Progenitor cell of endocrine pancreas (in vitro differentiated cells): ENCODE measurements around the gene OR2J3. TPM values are rescaled to one million over a fixed set of nuclear protein-coding genes. Genes with fewer than 3 reads are reported as not detected.
"Not testable (repeated sequence)": the region's sequence is repeated elsewhere in the genome, so short reads cannot be mapped to it uniquely, and the experiment has no call there.

Source experiments
- DNase-seq: peaks from one replicate; pipeline ENCODE4 v3.0.0; 2021; ENCODE audit warnings: low spot score; ENCODE audit not compliant: unreplicated experiment
- H3K27ac Mint-ChIP-seq: 2 replicates; pipeline ENCODE4 v1.8.0; 2021; ENCODE audit warnings: mild to moderate bottlenecking, moderate library complexity, mixed read lengths
- H3K27me3 Mint-ChIP-seq: 2 replicates; pipeline ENCODE4 v1.8.0; 2021; ENCODE audit warnings: mixed read lengths
- H3K36me3 Mint-ChIP-seq: 2 replicates; pipeline ENCODE4 v1.8.0; 2022; ENCODE audit warnings: mixed read lengths; ENCODE audit not compliant: insufficient read depth
- H3K4me1 Mint-ChIP-seq: 2 replicates; pipeline ENCODE4 v1.8.0; 2021; ENCODE audit warnings: low read depth, mixed read lengths
- H3K4me3 Mint-ChIP-seq: 2 replicates; pipeline ENCODE4 v1.8.0; 2021; ENCODE audit warnings: low read depth, mild to moderate bottlenecking, moderate library complexity, mixed read lengths
- H3K9me3 Mint-ChIP-seq: 2 replicates; pipeline ENCODE4 v1.8.0; 2021; ENCODE audit warnings: low read depth, mixed read lengths
- total RNA-seq: library from RNA; stranded (reverse); gene quantifications from 2 replicates; pipeline ENCODE4 v1.2.1, GENCODE V29; 2021
- TF ChIP-seq, protein P1 (sequence below): fragments of 200-600 bp; sonication (generic); IDR thresholded peaks from one replicate; pipeline ENCODE4 v1.5.0; 2021; ENCODE audit warnings: antibody characterized with exemption, mild to moderate bottlenecking; ENCODE audit not compliant: unreplicated experiment

The OR2J3 gene
- total RNA-seq, 1 donor from 2014 or later: not detected

DNA sequence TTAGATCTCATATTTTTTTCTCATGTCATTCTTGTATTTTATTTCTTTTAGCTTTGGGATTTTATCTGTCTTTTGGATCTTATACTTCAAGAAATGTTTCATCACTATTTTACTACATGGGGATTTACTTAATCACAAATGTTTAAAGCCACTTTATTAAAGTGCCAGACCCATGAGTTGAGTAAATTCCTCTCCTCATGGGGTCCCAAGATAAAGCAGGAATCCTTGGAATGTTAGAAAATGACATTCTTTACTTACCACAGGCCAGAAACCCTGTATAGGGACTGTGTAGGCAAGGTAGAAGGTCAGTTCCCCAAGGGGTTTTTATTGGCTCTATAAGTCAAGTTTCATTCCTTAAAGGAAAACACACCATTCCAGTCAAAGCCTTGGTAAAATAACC lies 34.5 kb downstream of the OR2J3 start:
- no peak for DNase-seq
- no peak overlapping the region for H3K27ac Mint-ChIP-seq
- no peaks in the 10 kb centered on the region for H3K36me3 Mint-ChIP-seq
- no peaks in the 10 kb centered on the region for H3K4me1 Mint-ChIP-seq
- peaks cover 3% of the 10 kb centered on the region for H3K9me3 Mint-ChIP-seq
- H3K4me3 Mint-ChIP-seq: no peak overlapping the region
- no peaks in the 10 kb centered on the region for H3K27me3 Mint-ChIP-seq
- TF ChIP-seq, protein P1, sequence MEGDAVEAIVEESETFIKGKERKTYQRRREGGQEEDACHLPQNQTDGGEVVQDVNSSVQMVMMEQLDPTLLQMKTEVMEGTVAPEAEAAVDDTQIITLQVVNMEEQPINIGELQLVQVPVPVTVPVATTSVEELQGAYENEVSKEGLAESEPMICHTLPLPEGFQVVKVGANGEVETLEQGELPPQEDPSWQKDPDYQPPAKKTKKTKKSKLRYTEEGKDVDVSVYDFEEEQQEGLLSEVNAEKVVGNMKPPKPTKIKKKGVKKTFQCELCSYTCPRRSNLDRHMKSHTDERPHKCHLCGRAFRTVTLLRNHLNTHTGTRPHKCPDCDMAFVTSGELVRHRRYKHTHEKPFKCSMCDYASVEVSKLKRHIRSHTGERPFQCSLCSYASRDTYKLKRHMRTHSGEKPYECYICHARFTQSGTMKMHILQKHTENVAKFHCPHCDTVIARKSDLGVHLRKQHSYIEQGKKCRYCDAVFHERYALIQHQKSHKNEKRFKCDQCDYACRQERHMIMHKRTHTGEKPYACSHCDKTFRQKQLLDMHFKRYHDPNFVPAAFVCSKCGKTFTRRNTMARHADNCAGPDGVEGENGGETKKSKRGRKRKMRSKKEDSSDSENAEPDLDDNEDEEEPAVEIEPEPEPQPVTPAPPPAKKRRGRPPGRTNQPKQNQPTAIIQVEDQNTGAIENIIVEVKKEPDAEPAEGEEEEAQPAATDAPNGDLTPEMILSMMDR: no peak

DNA sequence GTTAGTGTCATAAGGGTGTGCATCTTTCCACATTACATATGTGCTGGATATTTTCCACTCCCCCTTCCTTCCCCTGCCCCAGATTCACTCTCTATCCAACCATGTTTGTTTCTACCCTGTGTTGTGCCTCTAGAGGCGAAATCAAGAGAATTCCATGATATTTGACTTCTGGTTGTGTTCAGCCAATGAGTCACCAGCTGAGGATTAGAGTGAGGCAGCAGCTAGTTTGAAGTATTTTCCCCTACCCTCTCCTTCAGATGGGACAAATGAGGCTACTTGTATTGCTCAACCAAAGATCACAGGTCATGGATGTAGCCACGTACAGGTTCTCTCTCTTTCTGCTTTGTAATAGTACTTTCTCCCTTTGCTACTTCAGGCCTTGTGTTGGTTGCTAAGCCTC lies 38.3 kb downstream of the OR2J3 start:
- Mint-ChIP-seq H3K4me1 (no peaks in the 10 kb centered on the region), H3K36me3 (no peaks in the 10 kb centered on the region), H3K9me3 (peaks cover 9% of the 10 kb centered on the region), H3K27me3 (no peaks in the 10 kb centered on the region), H3K27ac (no peak overlapping the region), H3K4me3 (no peak overlapping the region)
- TF ChIP-seq, protein P1: no peak
- DNase-seq: no peak

DNA sequence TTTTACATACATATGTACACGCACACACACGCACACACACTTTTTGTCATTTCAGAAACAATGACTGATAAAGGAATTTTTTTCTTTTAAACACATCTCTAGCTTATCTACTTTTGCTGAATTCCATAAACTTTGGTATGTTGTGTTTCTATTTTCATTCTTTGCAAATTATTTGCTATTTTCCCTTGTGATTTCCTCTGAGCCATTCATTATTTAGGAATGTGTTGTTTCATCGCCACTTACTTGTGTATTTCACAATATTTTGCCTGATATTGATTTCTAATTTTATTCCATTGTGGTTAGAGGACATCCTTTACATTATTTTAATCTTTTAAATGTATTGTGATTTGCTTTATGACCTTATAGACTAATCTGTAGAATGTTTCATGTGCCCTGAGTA lies 39.2 kb downstream of the OR2J3 start:
- no peak for DNase-seq
- no peak overlapping the region for H3K4me3 Mint-ChIP-seq
- H3K9me3 Mint-ChIP-seq: peaks cover 12% of the 10 kb centered on the region
- TF ChIP-seq, protein P1: no peak
- H3K27ac Mint-ChIP-seq: no peak overlapping the region
- H3K27me3 Mint-ChIP-seq: no peaks in the 10 kb centered on the region
- no peaks in the 10 kb centered on the region for H3K4me1 Mint-ChIP-seq
- no peaks in the 10 kb centered on the region for H3K36me3 Mint-ChIP-seq

DNA sequence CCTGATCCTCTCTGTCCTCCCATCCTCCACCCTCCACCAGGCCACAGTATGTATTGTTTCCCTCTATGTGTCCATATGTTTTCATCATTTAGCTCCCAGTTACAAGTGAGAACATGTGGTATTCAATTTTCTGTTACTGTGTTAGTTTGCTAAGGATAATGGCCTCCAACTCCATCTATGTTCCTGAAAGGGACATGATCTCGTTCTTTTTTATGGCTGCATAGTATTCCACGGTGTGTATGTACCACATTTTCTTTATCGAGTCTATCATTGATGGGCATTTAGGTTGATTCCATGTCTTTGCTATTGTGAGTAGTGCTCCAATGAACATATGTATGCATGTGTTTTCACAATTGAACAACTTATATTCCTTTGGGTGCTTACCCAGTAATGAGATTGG lies 41.6 kb downstream of the OR2J3 start:
- not testable (repeated sequence) for DNase-seq, H3K36me3 Mint-ChIP-seq, H3K9me3 Mint-ChIP-seq, H3K27ac Mint-ChIP-seq, H3K27me3 Mint-ChIP-seq, H3K4me1 Mint-ChIP-seq, H3K4me3 Mint-ChIP-seq

DNA sequence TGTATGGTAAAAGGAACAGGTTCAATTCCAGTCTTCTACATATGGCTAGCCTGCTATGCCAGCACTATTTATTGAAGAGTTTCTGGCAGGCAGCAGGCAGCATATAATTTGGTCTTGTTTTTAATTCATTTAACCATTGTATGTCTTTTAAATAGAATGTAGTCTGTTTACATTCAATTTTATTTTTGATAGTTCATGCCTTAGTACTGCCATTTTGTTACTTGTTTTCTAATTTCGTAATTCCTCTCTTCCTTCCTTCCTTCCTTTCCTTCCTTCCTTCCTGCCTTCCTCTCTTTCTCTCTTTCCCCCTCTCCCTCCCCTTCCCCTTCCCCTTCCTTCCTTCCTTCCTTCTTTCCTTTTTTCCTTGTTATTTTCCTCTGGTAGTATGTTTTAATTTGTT lies 45.2 kb downstream of the OR2J3 start:
- no peaks in the 10 kb centered on the region for H3K27me3 Mint-ChIP-seq
- H3K9me3 Mint-ChIP-seq: peaks cover 9% of the 10 kb centered on the region
- TF ChIP-seq, protein P1: no peak
- DNase-seq: no peak
- no peak overlapping the region for H3K27ac Mint-ChIP-seq
- no peak overlapping the region for H3K4me3 Mint-ChIP-seq
- no peaks in the 10 kb centered on the region for H3K36me3 Mint-ChIP-seq
- H3K4me1 Mint-ChIP-seq: no peaks in the 10 kb centered on the region

DNA sequence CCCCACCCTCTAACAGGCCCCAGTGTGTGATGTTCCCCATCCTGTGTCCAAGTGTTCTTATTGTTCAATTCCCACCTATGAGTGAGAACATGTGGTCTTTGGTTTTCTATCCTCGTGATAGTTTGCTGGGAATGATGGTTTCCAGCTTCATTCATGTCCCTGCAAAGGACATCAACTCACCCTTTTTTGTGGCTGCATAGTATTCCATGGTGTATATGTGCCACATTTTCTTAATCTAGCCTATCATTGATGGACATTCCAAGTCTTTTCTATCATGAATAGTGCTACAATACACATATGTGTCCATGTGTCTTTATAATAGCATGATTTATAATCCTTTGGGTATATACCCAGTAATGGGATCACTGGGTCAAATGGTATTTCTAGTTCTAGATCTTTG lies 47.3 kb downstream of the OR2J3 start:
- not testable (repeated sequence) for H3K27ac Mint-ChIP-seq, H3K27me3 Mint-ChIP-seq, H3K36me3 Mint-ChIP-seq, H3K9me3 Mint-ChIP-seq, H3K4me1 Mint-ChIP-seq, DNase-seq, H3K4me3 Mint-ChIP-seq

DNA sequence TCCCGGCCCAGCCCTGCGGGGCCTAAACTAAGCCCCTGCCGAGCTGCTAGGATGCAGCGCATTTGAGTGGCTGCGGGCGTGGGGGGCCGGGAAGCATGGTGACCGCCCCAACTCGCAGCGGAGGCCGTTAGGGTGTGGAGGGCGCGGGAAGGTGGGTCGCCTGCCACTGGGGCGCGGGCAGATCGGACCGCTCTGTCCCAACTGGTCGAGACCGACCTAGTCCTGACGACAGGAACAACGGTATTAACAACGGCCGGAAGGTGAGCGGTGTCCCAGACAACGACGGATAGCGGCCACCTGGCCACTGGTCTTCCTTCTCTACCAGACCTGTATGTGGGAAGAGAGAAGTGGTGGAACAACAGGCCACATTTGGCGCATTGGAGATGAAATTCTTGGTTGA lies 52.1 kb downstream of the OR2J3 start:
- DNase-seq, H3K4me3 Mint-ChIP-seq, H3K27ac Mint-ChIP-seq, H3K27me3 Mint-ChIP-seq, H3K36me3 Mint-ChIP-seq, H3K4me1 Mint-ChIP-seq, H3K9me3 Mint-ChIP-seq: not testable (repeated sequence)

Other genes starting within 250 kb of the OR2J3 start
- gene TRIM27, start 184.1 kb upstream of the OR2J3 start, total RNA-seq: 91.8 and 97.3 TPM in 2 replicates
- gene ZNF311, start 102.7 kb upstream of the OR2J3 start, total RNA-seq: 0.91 and 1.4 TPM in 2 replicates
- gene OR2W1, start 62.9 kb upstream of the OR2J3 start, total RNA-seq: not detected in 2 replicates
- gene OR2B3, start 20.7 kb upstream of the OR2J3 start, total RNA-seq: not detected in 2 replicates
- not detected in 2 replicates for gene OR2J1, start 8.6 kb upstream of the OR2J3 start, total RNA-seq
- gene OR2J2, start 62.8 kb downstream of the OR2J3 start, total RNA-seq: not detected in 2 replicates
- not detected in 2 replicates for gene OR14J1, start 193.6 kb downstream of the OR2J3 start, total RNA-seq